GM21515 (cell line): ENCODE data around the gene UBE2N.

Experiments used
- ATAC-seq: cut with Tn5 transposase; IDR thresholded peaks from one replicate; pipeline ENCODE4 v1.9.1; 2021; ENCODE audit not compliant: unreplicated experiment

UBE2N gene, protein sequence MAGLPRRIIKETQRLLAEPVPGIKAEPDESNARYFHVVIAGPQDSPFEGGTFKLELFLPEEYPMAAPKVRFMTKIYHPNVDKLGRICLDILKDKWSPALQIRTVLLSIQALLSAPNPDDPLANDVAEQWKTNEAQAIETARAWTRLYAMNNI

DNA sequence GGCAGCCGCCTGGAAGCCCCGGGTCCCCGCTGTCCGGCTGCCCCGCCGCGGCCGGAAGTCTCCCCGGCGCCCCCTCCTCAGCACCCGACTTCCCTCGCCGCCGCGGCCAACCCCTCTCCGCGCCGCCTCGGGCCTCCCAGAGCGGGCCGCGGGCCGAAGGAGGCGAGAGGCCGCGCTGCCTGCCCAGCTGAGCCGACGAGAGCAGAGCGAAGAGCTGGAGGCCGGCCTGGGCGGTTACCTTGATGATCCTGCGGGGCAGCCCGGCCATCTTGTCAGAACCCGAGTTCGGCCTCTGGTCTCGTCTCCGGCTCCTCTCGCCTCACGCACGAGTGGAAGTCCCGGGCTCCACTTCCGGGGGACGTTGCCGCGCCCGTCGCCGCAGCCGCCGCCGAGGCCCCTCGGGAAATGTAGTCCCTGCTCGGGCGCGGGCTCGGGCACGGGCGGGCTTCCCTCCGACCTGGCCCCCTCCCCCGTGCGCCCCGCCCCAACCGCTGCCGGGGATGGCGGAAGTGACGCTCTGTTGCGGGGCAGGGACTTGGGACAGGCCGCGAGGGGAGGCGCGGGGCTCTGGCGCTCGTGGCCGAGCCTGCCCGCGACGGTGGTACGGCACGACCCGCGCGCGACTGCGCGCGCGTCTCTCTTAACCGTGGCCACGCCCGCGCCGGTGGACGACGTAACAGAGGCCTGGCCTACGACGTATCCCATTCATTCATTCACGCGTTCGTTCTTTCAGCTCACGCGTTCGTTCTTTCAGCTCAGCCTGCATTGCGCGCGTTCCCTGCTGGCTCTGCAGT, at the start of gene UBE2N:
Gene UBE2N, minus strand, starts transcription at position 331 of the 794 bp plus-strand sequence. Its CDS starts 63 bp downstream, at position 268.
- peak; percentile 72 for ATAC-seq

DNA sequence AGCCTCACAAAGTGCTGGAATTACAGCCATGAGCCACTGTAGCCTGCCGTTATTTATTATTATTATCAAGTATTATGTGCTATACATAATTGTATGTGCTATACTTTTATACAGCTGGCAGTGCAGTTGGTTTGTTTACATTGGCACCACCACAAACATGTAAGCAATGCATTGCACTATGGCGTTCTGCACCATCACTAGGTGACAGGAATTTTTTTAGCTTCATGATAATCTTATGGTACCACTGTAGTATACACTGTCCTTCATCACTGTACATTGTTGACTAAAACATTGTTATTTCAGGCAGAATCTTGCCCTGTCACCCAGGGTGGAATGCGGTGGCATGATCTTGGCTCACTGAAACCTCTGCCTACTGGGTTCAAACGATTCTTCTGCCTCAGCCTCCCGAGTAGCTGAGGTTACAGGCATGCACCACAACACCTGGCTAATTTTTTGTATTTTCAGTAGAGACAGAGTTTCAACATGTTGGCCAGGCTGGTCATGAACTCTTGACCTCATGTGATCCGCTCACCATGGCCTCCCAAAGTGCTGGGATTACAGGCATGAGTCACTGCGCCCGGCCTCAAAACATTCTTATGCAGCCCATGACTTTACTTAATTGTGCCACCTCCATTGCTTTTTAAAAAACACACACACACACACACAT, 42.7 kb upstream of the UBE2N start:
- ATAC-seq = no peak

DNA sequence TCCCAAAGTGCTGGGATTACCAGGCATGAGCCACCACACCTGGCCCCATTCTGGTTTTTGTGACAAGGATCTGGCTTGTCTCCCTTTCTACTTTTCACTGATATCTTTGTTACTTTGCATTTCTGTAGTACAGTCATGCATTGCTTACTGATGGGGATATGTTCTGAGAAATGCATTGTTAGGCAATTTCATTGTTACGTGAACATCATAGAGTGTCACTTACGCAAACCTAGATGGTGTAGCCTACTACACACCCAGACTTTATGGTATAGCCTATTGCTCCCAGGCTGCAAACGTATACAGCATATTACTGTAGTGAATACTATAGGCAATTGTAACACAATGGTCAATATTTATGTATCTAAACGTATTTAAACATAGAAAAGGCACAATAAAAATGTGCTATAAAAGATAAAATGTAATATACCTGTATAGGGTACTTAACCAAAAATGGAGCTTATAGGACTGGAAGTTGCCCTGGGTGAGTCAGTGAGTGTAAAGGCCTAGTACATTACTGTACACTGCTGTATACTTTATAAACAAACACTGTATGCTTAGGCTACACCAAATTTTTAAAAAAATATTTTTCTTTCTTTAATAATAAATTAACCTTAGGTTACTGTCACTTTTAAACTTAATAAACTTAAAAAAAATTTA, 41.5 kb upstream of the UBE2N start:
- no peak for ATAC-seq

DNA sequence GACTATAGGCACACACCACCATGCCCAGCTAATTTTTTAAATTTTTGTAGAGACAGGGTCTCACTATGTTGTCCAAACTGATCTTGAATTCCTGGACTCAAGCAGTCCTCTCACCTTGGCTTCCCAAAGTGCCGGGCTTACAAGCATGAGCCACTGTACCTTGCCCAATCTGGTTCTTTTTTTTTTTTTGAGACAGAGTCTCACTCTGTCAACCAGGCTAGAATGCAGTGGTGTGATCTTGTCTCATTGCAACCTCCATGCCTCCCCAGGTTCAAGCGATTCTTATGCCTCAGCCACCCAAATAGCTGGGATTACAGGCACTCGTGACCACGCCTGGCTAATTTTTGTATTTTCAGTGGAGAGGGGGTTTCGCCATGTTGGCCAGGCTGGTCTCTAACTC, 41.0 kb upstream of the UBE2N start:
- ATAC-seq = no peak

DNA sequence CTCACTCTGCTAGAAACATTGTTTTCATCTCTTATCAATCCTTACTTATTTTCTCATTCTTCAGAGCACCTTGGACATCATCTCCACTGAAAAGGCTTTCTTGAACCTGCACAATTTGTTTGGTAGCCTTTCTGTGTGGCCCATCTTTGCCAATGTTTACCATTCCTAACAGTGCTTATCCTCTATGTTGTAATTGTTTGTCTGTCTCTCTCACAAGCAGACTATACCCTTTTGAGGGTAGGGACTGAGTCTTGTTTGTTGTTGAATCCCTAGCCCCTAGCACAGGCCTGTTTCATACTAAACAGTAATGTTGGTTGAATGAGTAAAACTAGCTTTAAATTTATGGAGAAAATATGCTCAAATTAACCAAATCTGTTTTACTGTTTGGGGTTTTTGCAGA, 34.8 kb upstream of the UBE2N start:
- no peak for ATAC-seq

DNA sequence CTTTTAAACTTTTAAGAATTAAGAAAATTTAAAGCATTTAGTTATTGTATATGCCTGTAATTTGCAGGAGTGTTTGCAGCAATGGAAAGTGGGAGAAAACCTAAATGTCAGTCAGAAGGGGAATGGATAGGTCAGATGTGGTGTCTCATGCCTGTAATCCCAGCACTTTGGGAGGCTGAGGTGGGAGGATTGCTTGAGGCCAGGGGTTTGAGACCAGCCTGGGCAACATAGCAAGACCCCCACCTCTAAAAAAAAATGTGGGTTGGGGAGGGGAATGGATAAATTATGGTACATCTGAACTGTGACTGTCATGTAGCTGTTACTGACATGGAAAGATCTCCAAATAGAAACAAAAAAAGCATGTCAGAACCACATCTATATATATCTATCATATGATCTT, 27.6 kb upstream of the UBE2N start:
- no peak for ATAC-seq

DNA sequence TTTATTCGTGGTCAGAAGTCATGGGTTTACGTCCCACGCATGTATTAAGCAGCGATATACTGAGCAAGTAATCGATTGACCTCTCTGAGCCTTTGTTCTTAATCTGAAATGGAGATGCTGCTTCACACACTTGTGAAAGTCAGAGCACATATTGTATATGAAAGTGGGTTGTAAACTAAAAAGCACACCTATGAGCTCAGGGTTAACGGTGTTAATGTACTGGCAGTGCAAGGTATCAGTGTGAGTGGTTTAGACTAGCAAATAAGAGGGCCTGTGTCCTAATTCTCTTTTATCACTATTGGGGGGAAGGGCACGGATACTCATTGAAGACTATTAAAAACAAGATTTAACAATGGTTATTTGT, 26.2 kb upstream of the UBE2N start:
- peak; percentile 22 for ATAC-seq

DNA sequence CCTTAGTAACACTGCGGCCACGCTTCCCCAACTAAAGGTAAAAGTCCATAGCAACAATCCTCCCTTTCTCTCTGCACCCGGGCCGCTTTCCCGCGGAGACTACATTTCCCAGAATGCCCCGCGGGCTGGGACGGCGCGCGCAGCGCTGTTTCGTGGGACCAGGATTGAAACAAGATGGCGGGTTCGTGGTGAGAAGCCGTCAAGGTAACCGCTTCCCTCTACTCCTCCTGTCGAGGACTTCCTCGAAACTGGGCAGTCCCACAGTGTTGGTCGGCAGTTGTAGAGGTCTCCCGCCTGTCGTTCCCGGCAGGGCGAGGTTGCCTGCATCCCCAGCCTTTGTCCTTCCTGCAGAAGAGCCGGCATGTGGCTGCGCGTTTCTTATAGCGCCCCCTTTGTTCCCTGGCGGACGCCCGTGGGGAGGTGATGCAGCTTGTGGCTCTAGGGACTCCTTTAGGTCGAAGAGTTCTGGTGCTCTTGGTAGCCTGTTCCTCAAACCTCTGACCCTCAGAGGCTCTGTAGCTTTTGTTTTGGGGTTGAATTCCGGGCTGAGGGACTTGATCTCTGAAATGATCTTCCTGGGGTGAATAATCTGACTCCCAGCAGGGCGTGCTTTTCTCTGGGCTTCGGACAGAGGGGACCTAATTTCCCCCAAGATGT, 25.7 kb upstream of the UBE2N start, which contains the start of gene MRPL42:
Gene MRPL42, plus strand, starts transcription at position 164 of the 657 bp plus-strand sequence. CDS start 1,772 bp downstream, outside the sequence.
- peak; percentile 84 for ATAC-seq

DNA sequence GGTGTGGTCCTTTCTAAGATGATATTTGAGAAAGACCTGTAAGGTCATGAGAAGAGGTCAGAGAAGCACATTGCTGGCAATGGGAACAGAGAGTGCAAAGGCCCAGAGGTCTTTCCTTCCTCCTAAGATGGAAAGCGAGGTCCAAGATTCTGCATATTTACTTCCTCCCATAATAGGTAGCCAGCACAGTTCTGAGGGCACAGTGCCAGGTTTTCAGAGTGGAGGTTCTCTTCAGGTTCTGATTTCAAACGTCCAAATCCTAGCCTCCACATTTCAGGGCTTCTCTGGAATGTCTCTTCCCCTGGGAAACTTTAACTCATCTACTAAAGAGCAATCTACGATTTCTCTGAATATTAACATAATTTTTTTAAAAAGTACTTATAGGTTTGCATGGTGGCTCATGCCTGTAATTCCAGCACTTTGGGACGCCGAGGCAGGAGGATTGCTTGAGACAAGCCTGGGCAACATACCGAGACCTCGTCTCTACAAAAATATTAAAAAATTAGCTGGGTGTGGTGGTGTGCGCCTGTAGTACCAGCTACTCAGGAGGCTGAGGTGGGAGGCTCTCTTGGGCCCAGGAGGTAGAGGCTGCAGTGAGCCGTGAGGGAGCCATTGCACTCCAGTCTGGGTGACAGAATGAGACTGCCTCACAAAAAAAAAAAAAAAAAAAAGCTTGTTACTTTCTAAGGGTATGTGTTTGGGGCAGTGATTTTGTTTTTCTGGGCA, 25.0 kb upstream of the UBE2N start:
- ATAC-seq = peak; percentile 3

DNA sequence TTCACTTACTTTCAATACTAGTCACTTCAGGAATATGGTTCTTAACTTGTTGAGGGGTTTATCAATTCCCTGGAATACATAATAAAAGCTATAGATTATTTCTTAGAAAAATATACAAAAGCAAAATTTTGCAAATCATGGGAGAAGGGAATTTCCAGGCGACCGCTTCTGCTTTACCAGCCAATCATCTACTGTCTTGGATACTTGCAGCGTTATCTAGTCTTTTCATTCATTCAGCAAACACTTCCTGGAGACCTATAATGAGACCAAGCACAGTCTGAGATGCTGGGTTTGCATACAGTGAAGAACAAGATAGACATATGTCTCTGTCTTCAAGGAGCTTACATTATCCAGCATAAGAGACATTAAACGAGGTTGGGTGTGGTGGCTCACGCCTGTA, 24.1 kb upstream of the UBE2N start:
- ATAC-seq = no peak

DNA sequence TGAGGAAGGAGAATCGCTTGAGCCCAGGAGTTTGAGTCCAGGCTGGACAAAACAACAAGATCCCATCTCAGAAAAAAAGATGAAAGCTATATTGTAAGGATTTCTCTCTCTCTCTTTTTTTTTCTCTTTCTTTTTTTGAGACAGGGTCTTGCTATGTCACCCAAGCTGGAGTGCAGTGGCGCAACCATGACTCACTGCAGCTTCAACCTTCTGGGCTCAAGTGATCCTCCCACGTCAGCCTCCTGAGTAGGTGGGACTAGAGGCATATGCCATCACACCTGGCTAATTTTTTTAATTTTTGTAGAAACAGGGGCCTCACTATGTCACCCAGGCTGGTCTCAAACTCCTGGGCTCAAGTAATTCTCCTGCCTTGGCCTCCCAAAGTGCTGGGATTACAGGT, 19.8 kb upstream of the UBE2N start:
- ATAC-seq = no peak

DNA sequence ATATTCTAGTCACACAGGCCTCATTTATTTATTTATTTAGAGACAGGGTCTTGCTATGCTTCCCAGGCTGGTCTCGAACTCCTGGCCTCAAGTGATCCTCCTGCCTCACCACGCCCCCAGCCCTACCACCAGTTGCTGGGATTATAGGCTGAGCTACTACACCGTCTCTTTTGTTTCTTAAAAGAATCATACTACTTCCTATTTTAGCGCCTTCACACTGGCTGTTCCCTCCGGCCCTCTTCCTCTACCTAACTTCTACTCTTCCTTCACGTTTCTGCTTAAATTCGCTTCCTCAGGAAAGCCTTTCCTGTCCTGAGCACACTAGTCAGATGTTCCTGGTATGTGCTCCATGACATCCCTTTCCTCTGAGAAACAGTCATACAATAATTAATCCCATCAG, 19.2 kb upstream of the UBE2N start:
- ATAC-seq = no peak

DNA sequence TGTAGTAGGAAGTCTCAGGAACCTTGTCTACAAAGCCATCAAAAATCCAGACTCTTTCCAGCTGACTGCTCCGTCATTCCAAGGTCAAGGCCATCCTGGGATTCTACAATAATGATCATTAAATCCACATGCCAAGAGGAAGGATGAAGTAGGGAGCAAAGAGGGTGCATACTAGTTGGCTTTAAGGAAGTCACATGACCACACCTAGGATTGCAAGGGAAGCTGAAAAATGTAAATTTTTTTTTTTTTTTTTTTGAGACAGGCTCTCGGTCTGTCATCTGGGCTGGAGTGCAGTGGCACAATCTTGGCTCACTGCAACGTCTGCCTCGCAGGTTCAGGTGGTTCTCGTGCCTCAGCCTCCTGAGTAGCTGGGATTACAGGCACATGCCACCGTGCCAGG, 18.3 kb upstream of the UBE2N start:
- no peak for ATAC-seq

DNA sequence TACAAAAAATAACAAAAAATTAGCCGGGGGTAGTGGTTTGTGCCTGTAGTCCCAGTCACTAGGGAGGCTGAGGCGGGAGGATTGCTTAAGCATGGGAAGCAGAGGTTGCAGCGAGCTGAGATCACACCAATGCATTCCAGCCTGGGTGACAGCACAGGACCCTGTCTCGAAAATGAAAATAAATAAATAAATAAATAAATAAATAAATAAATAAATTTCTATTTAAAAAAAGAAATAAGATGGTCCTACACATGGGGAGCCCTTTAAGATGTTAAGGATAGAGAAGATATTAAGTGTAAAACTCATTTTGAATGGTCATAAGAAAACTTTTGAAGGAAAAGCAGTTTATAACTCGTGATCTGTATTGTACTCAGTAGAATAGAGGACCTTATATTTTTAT, 17.4 kb upstream of the UBE2N start:
- no peak for ATAC-seq

DNA sequence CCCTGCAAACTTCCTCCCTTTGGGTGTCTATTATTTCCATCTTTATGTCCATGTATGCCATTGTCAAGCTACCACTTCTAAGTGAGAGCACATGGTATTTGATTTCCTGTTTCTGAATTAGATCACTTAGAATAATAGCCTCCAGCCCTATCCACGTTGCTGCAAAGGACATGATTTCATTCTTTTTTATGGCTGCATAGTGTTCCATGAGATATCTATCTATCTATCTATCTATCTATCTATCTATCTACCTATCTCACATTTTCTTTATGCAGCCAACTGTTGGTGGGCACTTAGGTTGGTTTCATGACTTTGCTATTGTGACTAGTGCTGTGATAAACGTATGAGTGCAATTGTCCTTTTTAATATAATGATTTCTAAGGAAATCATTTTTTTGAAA, 14.3 kb upstream of the UBE2N start:
- no peak for ATAC-seq

DNA sequence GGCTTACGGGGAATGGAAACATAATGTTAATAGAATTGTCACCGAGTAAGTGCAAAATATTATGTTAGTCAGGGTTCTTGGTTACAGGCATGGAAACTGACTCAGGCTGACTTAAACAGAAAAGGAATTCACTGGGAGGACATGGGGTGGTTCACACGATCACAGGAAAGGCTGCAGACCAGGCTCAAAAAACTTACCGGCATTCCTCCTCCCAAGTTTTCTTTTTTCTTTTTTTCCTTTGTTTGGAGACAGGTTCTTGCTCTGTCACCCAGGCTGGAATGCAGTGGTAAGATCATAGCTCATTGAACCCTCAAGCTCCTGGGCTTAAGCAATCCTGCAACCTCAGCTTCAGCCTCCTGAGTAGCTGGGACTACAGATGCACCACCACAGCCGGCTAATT, 11.9 kb upstream of the UBE2N start:
- ATAC-seq = no peak

DNA sequence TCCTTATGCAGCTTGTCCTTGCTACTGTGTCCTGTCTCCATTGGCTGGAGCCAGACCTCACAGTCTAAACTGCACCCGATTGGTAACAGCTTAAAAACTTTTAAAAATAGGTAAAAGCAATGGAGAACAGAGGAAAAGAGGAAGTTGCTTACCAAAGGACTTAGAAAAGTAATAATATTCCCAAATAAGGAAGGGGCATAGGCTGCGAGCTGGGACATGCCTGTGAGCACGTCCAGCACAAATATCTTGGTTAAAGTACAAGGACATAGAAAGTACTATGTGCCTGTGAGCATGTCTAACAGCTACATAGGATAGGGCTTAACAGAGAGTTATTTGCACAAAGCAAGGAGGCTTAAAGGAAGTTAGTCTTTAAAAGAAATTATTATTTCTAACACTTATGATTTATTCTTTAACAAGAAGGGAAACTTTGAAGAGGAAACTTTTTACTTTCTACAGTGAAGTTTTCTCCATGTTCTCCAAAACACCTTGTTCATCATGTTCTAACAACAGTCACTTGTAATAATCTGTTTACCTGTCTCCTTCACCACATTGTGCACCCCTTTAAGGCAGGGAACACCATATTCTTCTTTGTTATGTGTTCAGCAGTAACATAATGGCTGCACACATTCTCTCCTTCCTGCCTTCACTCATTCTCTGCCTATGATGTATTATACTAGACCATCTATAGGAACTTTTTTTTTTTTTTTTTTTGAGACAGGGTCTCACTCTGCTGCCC, 9.8 kb upstream of the UBE2N start:
- ATAC-seq = no peak

DNA sequence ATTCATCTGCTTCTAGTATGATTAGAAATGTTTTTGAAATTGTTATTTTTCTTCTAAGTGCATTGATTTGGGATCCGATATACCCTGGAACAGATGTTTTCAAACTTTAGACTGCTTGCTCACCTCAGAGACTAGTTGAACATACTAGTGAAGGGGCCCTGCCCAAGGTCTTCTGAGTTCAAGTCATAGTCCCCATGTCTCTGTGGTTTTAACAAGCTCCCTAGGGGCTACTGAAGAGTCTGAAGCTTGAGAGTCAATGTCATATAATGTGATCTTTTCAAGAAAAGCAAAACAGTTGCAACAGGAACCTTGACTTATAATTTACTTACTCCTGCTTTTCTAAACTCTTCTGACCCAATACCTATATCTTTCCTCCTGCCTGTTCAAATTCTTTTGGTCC, 7.5 kb upstream of the UBE2N start:
- ATAC-seq = no peak

DNA sequence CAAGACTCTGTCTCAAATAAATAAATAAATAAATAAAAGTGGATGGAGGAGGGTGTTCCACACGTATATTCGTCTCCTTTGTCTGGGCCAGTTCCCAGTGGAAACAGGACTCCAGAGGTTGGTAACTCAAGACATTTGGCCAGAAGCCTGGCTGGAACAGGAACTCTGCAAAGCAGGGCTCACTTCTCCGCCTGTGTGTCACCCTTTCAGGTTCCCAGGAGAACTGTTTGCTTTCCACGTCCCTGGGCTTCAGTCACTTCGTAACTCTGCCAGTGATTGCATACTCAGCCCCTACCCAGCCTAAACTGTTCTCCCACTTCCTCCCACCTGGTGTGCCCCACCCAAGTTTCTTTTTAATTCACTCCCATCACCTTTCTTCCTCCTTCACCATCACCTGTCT, 7.0 kb upstream of the UBE2N start:
- no peak for ATAC-seq
